Measurements from ENCODE around the gene GNB1.

DNA sequence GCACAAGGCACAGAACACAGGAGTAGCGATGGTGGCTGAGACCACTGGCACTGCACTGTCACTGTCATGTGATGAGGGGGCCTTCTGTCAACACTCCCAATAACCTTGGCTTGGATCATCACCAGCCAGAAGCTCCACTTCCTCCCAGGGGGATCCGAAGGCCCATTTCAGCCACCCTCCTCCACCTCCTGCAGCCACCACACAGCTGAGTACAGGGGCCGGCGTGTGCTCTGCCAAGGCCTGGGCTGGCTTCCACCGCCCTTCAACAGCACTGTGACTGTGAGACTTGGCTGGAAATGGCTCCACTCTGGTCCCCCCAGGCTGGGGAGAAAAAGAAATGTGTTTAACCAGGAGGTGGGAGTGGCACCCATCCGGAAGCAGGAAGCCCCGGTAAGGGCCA is 102.8 kb downstream of the GNB1 start:
- TF ChIP-seq GATA2 (IDR thresholded peaks at IDR 0.05; ENCODE audit: low read depth, low read length), result no peak
- no peak for TF ChIP-seq GATA3 (IDR thresholded peaks at IDR 0.05; ENCODE audit: low read depth, low read length)
